ENCODE measurements around the gene CIAO1.

DNA sequence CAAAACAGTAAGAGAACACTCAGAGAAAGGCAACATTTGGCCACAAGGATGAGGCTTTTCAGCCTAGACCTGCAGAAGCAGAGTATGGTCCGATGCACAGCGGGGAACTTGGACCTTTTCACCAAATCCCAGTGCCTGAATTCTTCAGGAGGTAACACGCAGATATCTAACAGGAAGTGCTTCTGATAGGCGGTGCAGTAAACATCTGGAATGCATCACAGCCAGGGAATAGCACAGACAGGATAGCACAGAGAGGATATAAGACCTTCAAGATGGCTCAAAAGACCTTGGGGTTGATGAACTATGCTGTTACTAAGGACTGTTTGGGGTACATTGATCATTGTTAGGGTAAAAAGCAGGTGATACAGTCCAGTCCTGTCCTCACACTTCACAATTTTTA lies 1.9 kb upstream of the CIAO1 start:
- TF ChIP-seq, protein P1, sequence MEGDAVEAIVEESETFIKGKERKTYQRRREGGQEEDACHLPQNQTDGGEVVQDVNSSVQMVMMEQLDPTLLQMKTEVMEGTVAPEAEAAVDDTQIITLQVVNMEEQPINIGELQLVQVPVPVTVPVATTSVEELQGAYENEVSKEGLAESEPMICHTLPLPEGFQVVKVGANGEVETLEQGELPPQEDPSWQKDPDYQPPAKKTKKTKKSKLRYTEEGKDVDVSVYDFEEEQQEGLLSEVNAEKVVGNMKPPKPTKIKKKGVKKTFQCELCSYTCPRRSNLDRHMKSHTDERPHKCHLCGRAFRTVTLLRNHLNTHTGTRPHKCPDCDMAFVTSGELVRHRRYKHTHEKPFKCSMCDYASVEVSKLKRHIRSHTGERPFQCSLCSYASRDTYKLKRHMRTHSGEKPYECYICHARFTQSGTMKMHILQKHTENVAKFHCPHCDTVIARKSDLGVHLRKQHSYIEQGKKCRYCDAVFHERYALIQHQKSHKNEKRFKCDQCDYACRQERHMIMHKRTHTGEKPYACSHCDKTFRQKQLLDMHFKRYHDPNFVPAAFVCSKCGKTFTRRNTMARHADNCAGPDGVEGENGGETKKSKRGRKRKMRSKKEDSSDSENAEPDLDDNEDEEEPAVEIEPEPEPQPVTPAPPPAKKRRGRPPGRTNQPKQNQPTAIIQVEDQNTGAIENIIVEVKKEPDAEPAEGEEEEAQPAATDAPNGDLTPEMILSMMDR (conservative IDR thresholded peaks at IDR 0.05 in 1 of 2, IDR thresholded peaks at IDR 0.05 in 1 of 2; ENCODE audit: low read depth in 1 of 2, low read length in 2 of 2), result no peak
- no peak for TF ChIP-seq EZH2 (IDR thresholded peaks at IDR 0.05; ENCODE audit: low read length, missing control alignments)
